Measurements from ENCODE around the gene PAX5.

DNA sequence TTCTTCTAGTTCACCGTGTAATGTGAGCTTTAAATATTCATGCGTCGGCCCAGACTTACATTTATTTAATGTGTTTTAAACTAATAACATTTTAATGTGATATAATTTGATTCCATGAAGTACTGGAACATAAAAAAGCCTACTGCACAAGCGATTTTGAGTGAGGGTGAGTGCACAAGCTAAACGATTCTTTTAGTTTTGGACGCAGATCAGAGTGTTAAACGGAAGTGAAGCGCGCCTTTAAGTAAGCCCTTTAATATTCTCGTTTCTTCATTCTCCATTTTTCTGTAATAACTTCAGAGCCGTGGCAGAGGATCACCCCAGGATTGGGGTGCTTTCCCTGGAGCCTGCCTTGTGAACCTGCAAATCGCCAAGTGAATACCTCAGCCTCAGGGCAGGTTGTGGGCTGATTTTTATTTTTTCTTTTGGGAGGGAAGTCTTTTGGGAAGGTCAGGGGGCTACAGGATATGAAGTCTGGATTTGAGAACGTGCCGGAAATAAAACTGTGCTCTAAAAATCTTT, 4.9 kb upstream of the PAX5 start:
- TF ChIP-seq SMC3 (IDR thresholded peaks at IDR 0.05; ENCODE audit: low read depth, low read length) (no peak), EP300 (IDR thresholded peaks at IDR 0.05; ENCODE audit: borderline replicate concordance in 1 of 2, low read depth in 1 of 2, low read length in 1 of 2) (no peak), ELF1 (IDR thresholded peaks at IDR 0.05) (no peak), GABPA (IDR thresholded peaks at IDR 0.05; ENCODE audit: low read depth) (no peak), GATA2 (CRISPR knock-in tag; IDR thresholded peaks at IDR 0.05) (no peak), RXRA (IDR thresholded peaks at IDR 0.05; ENCODE audit: borderline replicate concordance, low read depth) (no peak), YY1 (IDR thresholded peaks at IDR 0.05; ENCODE audit: low read depth) (no peak)
- TF ChIP-seq, protein P1, sequence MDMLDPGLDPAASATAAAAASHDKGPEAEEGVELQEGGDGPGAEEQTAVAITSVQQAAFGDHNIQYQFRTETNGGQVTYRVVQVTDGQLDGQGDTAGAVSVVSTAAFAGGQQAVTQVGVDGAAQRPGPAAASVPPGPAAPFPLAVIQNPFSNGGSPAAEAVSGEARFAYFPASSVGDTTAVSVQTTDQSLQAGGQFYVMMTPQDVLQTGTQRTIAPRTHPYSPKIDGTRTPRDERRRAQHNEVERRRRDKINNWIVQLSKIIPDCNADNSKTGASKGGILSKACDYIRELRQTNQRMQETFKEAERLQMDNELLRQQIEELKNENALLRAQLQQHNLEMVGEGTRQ (IDR thresholded peaks at IDR 0.05; ENCODE audit: borderline replicate concordance, low read depth, low read length), result no peak
- TF ChIP-seq, protein P2, sequence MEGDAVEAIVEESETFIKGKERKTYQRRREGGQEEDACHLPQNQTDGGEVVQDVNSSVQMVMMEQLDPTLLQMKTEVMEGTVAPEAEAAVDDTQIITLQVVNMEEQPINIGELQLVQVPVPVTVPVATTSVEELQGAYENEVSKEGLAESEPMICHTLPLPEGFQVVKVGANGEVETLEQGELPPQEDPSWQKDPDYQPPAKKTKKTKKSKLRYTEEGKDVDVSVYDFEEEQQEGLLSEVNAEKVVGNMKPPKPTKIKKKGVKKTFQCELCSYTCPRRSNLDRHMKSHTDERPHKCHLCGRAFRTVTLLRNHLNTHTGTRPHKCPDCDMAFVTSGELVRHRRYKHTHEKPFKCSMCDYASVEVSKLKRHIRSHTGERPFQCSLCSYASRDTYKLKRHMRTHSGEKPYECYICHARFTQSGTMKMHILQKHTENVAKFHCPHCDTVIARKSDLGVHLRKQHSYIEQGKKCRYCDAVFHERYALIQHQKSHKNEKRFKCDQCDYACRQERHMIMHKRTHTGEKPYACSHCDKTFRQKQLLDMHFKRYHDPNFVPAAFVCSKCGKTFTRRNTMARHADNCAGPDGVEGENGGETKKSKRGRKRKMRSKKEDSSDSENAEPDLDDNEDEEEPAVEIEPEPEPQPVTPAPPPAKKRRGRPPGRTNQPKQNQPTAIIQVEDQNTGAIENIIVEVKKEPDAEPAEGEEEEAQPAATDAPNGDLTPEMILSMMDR (IDR thresholded peaks at IDR 0.05), result no peak
- TF ChIP-seq, protein P3, sequence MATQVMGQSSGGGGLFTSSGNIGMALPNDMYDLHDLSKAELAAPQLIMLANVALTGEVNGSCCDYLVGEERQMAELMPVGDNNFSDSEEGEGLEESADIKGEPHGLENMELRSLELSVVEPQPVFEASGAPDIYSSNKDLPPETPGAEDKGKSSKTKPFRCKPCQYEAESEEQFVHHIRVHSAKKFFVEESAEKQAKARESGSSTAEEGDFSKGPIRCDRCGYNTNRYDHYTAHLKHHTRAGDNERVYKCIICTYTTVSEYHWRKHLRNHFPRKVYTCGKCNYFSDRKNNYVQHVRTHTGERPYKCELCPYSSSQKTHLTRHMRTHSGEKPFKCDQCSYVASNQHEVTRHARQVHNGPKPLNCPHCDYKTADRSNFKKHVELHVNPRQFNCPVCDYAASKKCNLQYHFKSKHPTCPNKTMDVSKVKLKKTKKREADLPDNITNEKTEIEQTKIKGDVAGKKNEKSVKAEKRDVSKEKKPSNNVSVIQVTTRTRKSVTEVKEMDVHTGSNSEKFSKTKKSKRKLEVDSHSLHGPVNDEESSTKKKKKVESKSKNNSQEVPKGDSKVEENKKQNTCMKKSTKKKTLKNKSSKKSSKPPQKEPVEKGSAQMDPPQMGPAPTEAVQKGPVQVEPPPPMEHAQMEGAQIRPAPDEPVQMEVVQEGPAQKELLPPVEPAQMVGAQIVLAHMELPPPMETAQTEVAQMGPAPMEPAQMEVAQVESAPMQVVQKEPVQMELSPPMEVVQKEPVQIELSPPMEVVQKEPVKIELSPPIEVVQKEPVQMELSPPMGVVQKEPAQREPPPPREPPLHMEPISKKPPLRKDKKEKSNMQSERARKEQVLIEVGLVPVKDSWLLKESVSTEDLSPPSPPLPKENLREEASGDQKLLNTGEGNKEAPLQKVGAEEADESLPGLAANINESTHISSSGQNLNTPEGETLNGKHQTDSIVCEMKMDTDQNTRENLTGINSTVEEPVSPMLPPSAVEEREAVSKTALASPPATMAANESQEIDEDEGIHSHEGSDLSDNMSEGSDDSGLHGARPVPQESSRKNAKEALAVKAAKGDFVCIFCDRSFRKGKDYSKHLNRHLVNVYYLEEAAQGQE (IDR thresholded peaks at IDR 0.05; ENCODE audit: low read depth, low read length), result no peak
